Tibial nerve (tissue), 4 donors: ENCODE data around the gene AKR1B15.

ENCODE experiments used
- EP300 ChIP-seq, 2 donors: sonication (generic); formaldehyde crosslinking; IDR thresholded peaks; one replicate each; pipeline ENCODE4 v1.6.1; 2017; ENCODE audit warnings: antibody characterized with exemption in 2 of 2, mild to moderate bottlenecking in 1 of 2
- TF ChIP-seq, protein P1 (sequence below), 5 experiments: fragments of 200-600 bp in 3 of 5; fragments of 450-650 bp in 2 of 5; sonication (generic) in 3 of 5; IDR thresholded peaks; one replicate each; pipeline ENCODE4 v1.5.1; 2016 to 2019; ENCODE audit warnings: antibody characterized with exemption in 5 of 5, mild to moderate bottlenecking in 3 of 5, moderate library complexity in 2 of 5

DNA sequence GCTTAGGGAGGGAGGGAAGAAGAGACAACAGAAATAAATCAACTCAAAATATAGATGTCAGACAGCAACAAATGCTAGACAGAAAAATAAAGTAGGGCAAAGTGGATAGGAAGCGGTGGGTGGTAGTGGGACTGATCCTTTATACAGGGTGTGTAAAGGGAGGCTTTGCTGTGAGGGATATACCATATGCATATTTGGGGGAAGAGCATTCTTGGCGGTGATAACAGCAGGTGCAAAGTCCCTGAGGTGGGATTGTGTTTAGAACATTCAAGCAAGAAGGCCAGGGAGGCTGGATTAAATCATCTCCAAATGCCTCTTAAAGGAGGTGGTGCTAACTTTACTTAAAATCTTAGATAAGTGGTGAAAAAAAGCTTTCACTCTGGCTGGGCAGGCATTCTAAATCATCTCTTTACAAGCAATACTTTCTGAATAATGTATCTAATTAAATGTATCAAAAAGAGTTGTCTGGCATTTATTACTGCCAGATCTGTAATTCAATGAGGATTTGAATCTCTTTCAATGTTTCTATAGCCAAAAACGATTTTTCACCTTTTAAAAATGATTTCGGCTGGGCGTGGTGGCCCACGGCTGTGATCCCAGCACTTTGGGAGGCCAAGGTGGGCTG is 9.4 kb upstream of the AKR1B15 start:
- no peak for TF ChIP-seq EP300 (IDR thresholded peaks at IDR 0.05)
- TF ChIP-seq, protein P1, sequence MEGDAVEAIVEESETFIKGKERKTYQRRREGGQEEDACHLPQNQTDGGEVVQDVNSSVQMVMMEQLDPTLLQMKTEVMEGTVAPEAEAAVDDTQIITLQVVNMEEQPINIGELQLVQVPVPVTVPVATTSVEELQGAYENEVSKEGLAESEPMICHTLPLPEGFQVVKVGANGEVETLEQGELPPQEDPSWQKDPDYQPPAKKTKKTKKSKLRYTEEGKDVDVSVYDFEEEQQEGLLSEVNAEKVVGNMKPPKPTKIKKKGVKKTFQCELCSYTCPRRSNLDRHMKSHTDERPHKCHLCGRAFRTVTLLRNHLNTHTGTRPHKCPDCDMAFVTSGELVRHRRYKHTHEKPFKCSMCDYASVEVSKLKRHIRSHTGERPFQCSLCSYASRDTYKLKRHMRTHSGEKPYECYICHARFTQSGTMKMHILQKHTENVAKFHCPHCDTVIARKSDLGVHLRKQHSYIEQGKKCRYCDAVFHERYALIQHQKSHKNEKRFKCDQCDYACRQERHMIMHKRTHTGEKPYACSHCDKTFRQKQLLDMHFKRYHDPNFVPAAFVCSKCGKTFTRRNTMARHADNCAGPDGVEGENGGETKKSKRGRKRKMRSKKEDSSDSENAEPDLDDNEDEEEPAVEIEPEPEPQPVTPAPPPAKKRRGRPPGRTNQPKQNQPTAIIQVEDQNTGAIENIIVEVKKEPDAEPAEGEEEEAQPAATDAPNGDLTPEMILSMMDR (IDR thresholded peaks at IDR 0.05) = no peak
